OCI-LY1 (cell line): ENCODE results near the gene CTNNA3.

Experiments
- H2AFZ ChIP-seq: fragments of 200-600 bp; sonication (generic), shearing (Covaris generic); 2 replicates; pipeline ENCODE4 v1.6.0; 2014; ENCODE audit warnings: antibody characterized with exemption, mild to moderate bottlenecking, low read length
- H3F3A ChIP-seq: fragments of 200-600 bp; sonication (generic), shearing (Covaris generic); 2 replicates; pipeline ENCODE4 v1.6.0; 2014; ENCODE audit warnings: mild to moderate bottlenecking, antibody characterized with exemption, low read length, moderate library complexity; ENCODE audit not compliant: insufficient read depth
- H3K27ac ChIP-seq: fragments of 200-600 bp; sonication (generic); 2 replicates; pipeline ENCODE4 v1.5.1; 2014; ENCODE audit warnings: low read length, mixed run types, mild to moderate bottlenecking, low read depth; ENCODE audit not compliant: poor library complexity, severe bottlenecking
- H3K27me3 ChIP-seq: fragments of 200-600 bp; sonication (generic); 2 replicates; pipeline ENCODE4 v1.6.0; 2014; ENCODE audit warnings: antibody characterized with exemption, mild to moderate bottlenecking, low read length, moderate library complexity; ENCODE audit not compliant: insufficient read depth
- H3K36me3 ChIP-seq: fragments of 200-600 bp; sonication (generic); 2 replicates; pipeline ENCODE4 v1.6.1; 2014; ENCODE audit warnings: mild to moderate bottlenecking, antibody characterized with exemption, low read length, moderate library complexity, mixed read lengths; ENCODE audit not compliant: insufficient read depth
- H3K4me1 ChIP-seq: fragments of 200-600 bp; sonication (generic); 2 replicates; pipeline ENCODE4 v1.5.1; 2014; ENCODE audit warnings: mild to moderate bottlenecking, low read length, moderate library complexity; ENCODE audit not compliant: insufficient read depth, severe bottlenecking
- H3K4me2 ChIP-seq: fragments of 200-600 bp; sonication (generic), shearing (Covaris generic); 2 replicates; pipeline ENCODE4 v1.6.1; 2014; ENCODE audit warnings: low read length
- H3K4me3 ChIP-seq: fragments of 200-600 bp; sonication (generic); 2 replicates; pipeline ENCODE4 v1.5.1; 2014; ENCODE audit warnings: low read length, low read depth, mild to moderate bottlenecking, mixed read lengths; ENCODE audit not compliant: poor library complexity, severe bottlenecking
- H3K79me2 ChIP-seq: fragments of 200-600 bp; shearing (Covaris generic); 2 replicates; pipeline ENCODE4 v1.6.1; 2016; ENCODE audit warnings: mixed run types, low read length, mixed read lengths; ENCODE audit not compliant: insufficient read depth
- H3K9ac ChIP-seq: fragments of 200-600 bp; sonication (generic), shearing (Covaris generic); 2 replicates; pipeline ENCODE4 v1.6.1; 2014; ENCODE audit warnings: mild to moderate bottlenecking, low read length, mixed read lengths
- H3K9me2 ChIP-seq: fragments of 200-600 bp; sonication (generic), shearing (Covaris generic); 2 replicates; pipeline ENCODE4 v1.6.1; 2014; ENCODE audit warnings: low read depth, mild to moderate bottlenecking, low read length, mixed read lengths
- H3K9me3 ChIP-seq: fragments of 200-600 bp; shearing (Covaris generic); 2 replicates; pipeline ENCODE4 v1.6.1; 2014; ENCODE audit warnings: low read length, mixed read lengths
- H4K20me1 ChIP-seq: fragments of 200-600 bp; sonication (generic), shearing (Covaris generic); 2 replicates; pipeline ENCODE4 v1.6.0; 2016; ENCODE audit warnings: mild to moderate bottlenecking, low read length; ENCODE audit not compliant: insufficient read depth
- EZH2 ChIP-seq: fragments of 200-600 bp; sonication (generic), shearing (Covaris generic); IDR thresholded peaks from 2 replicates; pipeline ENCODE4 v1.8.0; 2017; ENCODE audit warnings: borderline replicate concordance, mixed run types, mild to moderate bottlenecking, antibody characterized with exemption, low read length, moderate library complexity, mixed read lengths
- TF ChIP-seq, protein P1 (sequence below): fragments of 200-600 bp; sonication (generic), shearing (Covaris generic); IDR thresholded peaks from 2 replicates; pipeline ENCODE4 v1.5.1; 2017; ENCODE audit warnings: mild to moderate bottlenecking, antibody characterized with exemption, low read length, moderate library complexity, mixed read lengths

Gene CTNNA3

DNA sequence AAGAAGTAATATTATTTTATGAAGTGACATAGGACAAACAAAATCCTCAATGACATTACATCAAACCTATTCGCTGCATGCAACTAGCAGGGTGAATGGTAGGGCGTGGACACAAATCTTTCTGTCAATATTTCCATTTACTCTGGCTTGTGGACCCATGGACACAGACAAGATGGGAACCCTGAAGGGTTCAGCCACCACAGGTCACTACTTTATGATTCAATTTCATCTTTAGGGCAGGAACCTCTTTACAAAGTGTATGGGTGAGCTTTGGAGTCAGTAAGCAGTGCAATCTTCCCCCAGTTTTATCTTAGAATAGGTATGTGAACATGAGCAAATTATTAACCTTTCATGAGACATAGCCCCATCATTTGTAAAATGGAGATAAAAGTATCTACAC, 1752.5 kb downstream of the CTNNA3 start:
- Histone ChIP-seq H3K27me3 (no peaks in the 10 kb centered on the region), H3K79me2 (no peaks in the 10 kb centered on the region), H3K4me2 (no peak overlapping the region), H3K9me3 (no peaks in the 10 kb centered on the region), H4K20me1 (no peaks in the 10 kb centered on the region), H3K27ac (no peak overlapping the region), H3K36me3 (no peaks in the 10 kb centered on the region), H3K4me1 (no peaks in the 10 kb centered on the region), H3F3A (no peaks in the 10 kb centered on the region), H3K9me2 (no peaks in the 10 kb centered on the region), H2AFZ (no peak overlapping the region), H3K9ac (no peak overlapping the region), H3K4me3 (no peak overlapping the region)
- TF ChIP-seq, protein P1, sequence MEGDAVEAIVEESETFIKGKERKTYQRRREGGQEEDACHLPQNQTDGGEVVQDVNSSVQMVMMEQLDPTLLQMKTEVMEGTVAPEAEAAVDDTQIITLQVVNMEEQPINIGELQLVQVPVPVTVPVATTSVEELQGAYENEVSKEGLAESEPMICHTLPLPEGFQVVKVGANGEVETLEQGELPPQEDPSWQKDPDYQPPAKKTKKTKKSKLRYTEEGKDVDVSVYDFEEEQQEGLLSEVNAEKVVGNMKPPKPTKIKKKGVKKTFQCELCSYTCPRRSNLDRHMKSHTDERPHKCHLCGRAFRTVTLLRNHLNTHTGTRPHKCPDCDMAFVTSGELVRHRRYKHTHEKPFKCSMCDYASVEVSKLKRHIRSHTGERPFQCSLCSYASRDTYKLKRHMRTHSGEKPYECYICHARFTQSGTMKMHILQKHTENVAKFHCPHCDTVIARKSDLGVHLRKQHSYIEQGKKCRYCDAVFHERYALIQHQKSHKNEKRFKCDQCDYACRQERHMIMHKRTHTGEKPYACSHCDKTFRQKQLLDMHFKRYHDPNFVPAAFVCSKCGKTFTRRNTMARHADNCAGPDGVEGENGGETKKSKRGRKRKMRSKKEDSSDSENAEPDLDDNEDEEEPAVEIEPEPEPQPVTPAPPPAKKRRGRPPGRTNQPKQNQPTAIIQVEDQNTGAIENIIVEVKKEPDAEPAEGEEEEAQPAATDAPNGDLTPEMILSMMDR = no peak
- no peak for TF ChIP-seq EZH2

DNA sequence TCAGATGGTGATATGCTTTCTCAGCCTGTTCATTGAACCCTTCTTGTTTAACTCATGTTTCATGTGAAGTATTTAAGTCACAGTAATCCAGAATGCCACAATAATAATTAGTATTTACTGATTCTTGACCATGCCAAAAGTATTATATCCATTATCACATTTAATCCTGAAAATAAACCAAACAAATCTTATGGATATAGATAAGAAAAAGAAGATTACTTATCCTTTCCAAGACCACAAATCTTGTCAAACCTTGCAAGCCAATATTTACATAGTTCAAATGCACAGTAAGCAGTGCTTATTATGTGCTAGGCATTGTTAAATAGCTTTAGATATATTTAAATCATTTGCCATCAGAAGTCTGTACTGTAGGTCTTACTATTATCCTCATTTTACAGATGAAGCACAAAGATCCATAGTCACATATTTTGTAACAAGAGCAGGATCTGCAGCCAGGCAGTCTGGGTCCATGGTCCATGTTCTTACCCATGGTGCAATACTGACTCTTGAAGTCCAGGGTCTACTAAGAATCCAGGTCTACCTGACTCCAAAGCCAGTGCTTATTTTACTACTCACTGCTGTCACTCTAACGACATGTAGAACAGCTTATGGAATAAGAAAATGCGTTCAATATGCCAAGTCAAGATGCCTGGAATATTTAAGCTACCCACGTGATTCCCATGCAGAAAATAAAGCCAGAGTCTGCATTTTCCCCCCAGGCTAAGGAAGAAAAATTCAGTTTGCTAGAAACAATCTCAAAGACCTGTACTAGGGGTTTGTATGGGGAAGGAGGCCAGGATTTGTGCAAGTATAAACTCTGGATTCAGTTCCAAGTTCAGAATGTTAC, 1755.0 kb downstream of the CTNNA3 start:
- no peaks in the 10 kb centered on the region for H3K9me2 ChIP-seq
- no peaks in the 10 kb centered on the region for H3F3A ChIP-seq
- H3K27ac ChIP-seq = no peak overlapping the region
- no peak overlapping the region for H3K4me3 ChIP-seq
- H3K9me3 ChIP-seq = no peaks in the 10 kb centered on the region
- no peak overlapping the region for H3K9ac ChIP-seq
- TF ChIP-seq, protein P1 = no peak
- TF ChIP-seq EZH2 = no peak
- H3K4me2 ChIP-seq = no peak overlapping the region
- H3K36me3 ChIP-seq = no peaks in the 10 kb centered on the region
- no peaks in the 10 kb centered on the region for H4K20me1 ChIP-seq
- H3K4me1 ChIP-seq = no peaks in the 10 kb centered on the region
- H2AFZ ChIP-seq = no peak overlapping the region
- H3K79me2 ChIP-seq = no peaks in the 10 kb centered on the region
- no peaks in the 10 kb centered on the region for H3K27me3 ChIP-seq

DNA sequence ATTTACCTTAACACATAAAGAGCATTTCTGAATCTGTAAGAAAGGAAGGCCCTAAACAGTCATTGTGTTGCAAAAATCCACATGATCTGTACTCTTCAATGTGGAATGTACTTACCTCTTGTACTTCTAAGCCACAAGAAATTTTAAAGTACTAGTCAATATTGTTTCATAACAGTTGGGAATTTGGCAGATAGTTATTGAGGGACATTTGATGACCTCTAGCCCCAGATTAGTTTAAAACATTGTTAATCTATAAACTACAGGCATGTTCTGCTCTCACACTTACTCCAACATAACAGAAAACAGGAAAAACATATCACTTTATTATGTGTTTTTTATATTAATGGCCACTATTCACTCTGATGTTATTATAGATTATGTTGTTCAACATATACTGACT, 1755.9 kb downstream of the CTNNA3 start:
- H3F3A ChIP-seq = no peaks in the 10 kb centered on the region
- no peak overlapping the region for H3K4me3 ChIP-seq

More for the DNA sequence above, 1755.9 kb downstream of the CTNNA3 start:
- no peaks in the 10 kb centered on the region for H3K36me3 ChIP-seq
- no peaks in the 10 kb centered on the region for H3K27me3 ChIP-seq
- H3K9me2 ChIP-seq = no peaks in the 10 kb centered on the region
- no peaks in the 10 kb centered on the region for H4K20me1 ChIP-seq
- no peaks in the 10 kb centered on the region for H3K9me3 ChIP-seq
- TF ChIP-seq, protein P1 = no peak
- no peak for TF ChIP-seq EZH2
- H3K4me2 ChIP-seq = no peak overlapping the region
- no peak overlapping the region for H3K9ac ChIP-seq
- H3K27ac ChIP-seq = no peak overlapping the region
- no peak overlapping the region for H2AFZ ChIP-seq
- H3K4me1 ChIP-seq = no peaks in the 10 kb centered on the region
- H3K79me2 ChIP-seq = no peaks in the 10 kb centered on the region
